BE2C (cell line): ENCODE results near the gene ZMYND8.

Experiments used
- DNase-seq: peaks from one replicate; pipeline ENCODE4 v3.0.0-alpha.2; 2020
- H3K27me3 ChIP-seq: fragments of 250-450 bp; sonication (Bioruptor Pico); 2 replicates; pipeline ENCODE4 v1.5.1; 2020; ENCODE audit warnings: mild to moderate bottlenecking
- H3K36me3 ChIP-seq: fragments of 250-450 bp; sonication (Bioruptor Pico); 2 replicates; pipeline ENCODE4 v1.5.1; 2020; ENCODE audit warnings: mild to moderate bottlenecking
- H3K4me1 ChIP-seq: fragments of 250-450 bp; sonication (Bioruptor Pico); 2 replicates; pipeline ENCODE4 v1.5.1; 2020
- H3K4me3 ChIP-seq: 2 replicates; pipeline ENCODE4 v1.5.1; 2011; ENCODE audit warnings: low read depth, low read length
- H3K9me3 ChIP-seq: fragments of 250-450 bp; sonication (Bioruptor Pico); 2 replicates; pipeline ENCODE4 v1.5.1; 2020
- CTCF ChIP-seq: IDR thresholded peaks from 2 replicates; pipeline ENCODE4 v1.5.1; 2012; ENCODE audit warnings: mild to moderate bottlenecking, low read depth, low read length

ZMYND8 gene

GRCh38 chr20:47345214-47345613 lies 11.3 kb downstream of the ZMYND8 start:
- Histone ChIP-seq H3K27me3 (no peaks in the 10 kb centered on the region), H3K36me3 (peaks cover 68% of the 10 kb centered on the region), H3K4me3 (no peak overlapping the region), H3K9me3 (no peaks in the 10 kb centered on the region), H3K4me1 (peaks cover 17% of the 10 kb centered on the region)
- TF ChIP-seq CTCF = no peak
- DNase-seq = no peak

- DNase-seq = no peak
- Histone ChIP-seq H3K4me3 (no peak overlapping the region), H3K36me3 (peaks cover 61% of the 10 kb centered on the region), H3K9me3 (no peaks in the 10 kb centered on the region), H3K4me1 (peaks cover 7% of the 10 kb centered on the region), H3K27me3 (no peaks in the 10 kb centered on the region)
- TF ChIP-seq CTCF = no peak
These were observed 13.5 kb downstream of the ZMYND8 start for GRCh38 chr20:47343007-47343472.

GRCh38 chr20:47338131-47338628 lies 18.3 kb downstream of the ZMYND8 start:
- H3K9me3 ChIP-seq = no peaks in the 10 kb centered on the region
- peaks cover 48% of the 10 kb centered on the region for H3K36me3 ChIP-seq
- no peak overlapping the region for H3K4me3 ChIP-seq
- no peak for TF ChIP-seq CTCF
- no peaks in the 10 kb centered on the region for H3K27me3 ChIP-seq
- no peak for DNase-seq
- H3K4me1 ChIP-seq = peaks cover 12% of the 10 kb centered on the region

GRCh38 chr20:47337413-47337812 lies 19.1 kb downstream of the ZMYND8 start:
- no peaks in the 10 kb centered on the region for H3K27me3 ChIP-seq
- no peak overlapping the region for H3K4me3 ChIP-seq
- peaks cover 46% of the 10 kb centered on the region for H3K36me3 ChIP-seq
- no peaks in the 10 kb centered on the region for H3K9me3 ChIP-seq
- no peak for DNase-seq
- H3K4me1 ChIP-seq = peaks cover 12% of the 10 kb centered on the region
- TF ChIP-seq CTCF = no peak

- TF ChIP-seq CTCF = no peak
- Histone ChIP-seq H3K4me1 (peaks cover 16% of the 10 kb centered on the region), H3K4me3 (no peak overlapping the region), H3K27me3 (no peaks in the 10 kb centered on the region), H3K36me3 (peaks cover 51% of the 10 kb centered on the region), H3K9me3 (no peaks in the 10 kb centered on the region)
- DNase-seq = no peak
These were observed 20.3 kb downstream of the ZMYND8 start for GRCh38 chr20:47336129-47336754.
